SH-SY5Y (cell line): ENCODE data around the gene CDK6.
A peak's percentile ranks its signal among the peaks of the same experiment; 100 is the strongest.

ENCODE experiments used
- GATA2 ChIP-seq: IDR thresholded peaks from 2 replicates; pipeline ENCODE4 v1.6.1; 2011; ENCODE audit warnings: mild to moderate bottlenecking, low read depth, low read length
- GATA3 ChIP-seq: IDR thresholded peaks from 2 replicates; pipeline ENCODE4 v1.6.1; 2011; ENCODE audit warnings: low read depth, mild to moderate bottlenecking, low read length, moderate library complexity

CDK6 gene

DNA sequence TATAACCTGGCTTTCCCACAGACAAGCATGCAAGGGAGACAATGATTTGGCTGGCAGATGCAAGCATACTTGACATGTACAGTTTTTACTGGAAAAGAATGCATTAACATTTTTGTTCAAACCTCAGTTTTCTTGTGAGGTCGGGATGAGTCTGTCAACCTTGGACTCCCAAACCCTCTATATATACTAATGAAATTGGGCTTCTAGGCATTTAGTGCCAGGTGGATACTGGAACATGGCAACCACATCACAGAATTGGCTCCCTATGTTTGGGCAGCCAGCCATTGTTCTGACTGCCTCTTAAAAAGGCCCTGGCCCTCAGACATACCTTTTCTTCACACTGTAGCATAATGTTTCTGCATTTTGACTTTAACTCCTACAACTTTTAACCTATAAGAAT lies 39.1 kb downstream of the CDK6 start:
- no peak for TF ChIP-seq GATA2
- no peak for TF ChIP-seq GATA3

DNA sequence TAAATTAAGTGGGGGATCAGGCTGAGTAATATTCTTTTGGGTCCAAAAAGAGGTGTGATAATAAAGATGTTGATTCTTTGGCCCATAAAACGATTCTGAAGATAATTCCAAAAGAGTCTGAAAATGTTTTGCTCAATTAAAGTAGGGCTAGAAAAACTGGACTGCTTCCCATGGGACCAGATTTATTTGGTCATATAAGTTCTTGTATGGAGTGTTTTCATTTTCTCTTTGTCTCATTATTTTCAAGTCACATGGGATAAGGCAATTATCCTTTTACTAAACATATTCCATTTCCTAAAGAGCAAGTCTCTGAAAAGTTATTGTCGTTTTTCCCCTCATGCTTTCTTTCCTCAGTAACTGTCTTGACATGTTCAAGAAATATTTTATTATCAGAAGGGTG lies 41.5 kb downstream of the CDK6 start:
- TF ChIP-seq GATA3 (no peak), GATA2 (no peak)

DNA sequence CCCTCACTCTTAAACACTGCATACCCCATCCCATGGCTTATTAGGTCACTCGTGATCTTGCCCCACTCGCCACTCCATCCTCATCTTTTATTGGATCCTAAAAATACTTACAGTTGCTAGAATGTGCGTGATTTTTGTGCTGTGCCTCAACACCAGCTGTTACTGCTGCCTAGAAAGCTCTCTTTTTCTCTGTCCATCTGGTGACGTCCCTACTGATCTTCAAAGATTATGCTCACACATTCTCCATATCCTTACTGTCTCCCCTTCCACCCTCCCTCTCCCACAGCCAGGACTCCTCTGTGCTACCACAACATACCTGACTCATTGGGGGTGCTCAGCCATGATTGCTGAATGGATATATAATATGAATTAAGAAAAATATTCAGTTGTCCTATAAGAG lies 42.0 kb downstream of the CDK6 start:
- TF ChIP-seq GATA2, result no peak
- peak; percentile 25; the same call in 1 of the 2 replicates for TF ChIP-seq GATA3

DNA sequence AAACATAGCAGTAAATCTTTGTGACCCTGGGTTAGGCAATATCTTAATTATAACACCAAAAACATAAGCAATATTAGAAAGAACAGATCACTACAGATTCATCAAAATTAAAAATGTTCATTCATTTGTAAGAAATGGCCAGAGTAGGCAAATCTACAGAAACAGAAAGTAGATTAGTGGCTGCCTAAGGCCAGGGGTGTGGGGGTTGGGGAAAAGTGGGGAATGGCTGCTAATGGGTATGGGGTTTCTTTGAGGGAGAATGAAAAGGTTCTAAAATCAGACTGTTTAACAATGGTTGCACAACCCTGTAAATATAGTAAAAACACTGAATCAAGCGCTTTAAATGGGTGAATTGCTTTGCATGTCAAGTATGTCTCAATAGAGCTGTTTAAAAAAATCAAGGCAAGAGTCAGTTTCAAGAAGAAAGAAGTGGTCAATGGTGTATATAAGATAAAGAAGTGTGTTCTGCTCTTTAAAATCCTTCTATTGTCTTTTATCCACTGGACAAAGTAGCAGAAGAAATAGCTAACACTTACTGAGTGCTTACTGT lies 42.6 kb downstream of the CDK6 start:
- TF ChIP-seq GATA3, result no peak
- TF ChIP-seq GATA2, result no peak

DNA sequence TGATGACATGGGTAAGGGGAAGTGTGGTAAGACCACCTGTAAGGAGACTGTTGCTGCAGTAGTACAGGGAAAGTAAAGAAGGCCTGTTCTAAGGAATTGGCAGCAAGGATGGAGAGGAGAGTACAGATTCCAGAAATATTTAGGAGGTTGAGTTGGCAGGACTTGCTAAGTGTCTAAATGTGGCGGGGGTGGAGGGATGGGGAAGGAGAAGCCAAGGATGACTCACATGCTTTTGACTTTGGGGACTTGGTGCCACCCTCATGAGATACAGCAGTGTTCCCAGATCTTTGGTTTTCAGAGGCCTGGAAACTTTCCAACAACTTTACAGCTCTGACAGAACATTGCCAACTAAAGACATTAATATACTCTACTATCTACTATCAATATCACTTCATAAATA lies 45.4 kb downstream of the CDK6 start:
- no peak for TF ChIP-seq GATA3
- no peak for TF ChIP-seq GATA2

DNA sequence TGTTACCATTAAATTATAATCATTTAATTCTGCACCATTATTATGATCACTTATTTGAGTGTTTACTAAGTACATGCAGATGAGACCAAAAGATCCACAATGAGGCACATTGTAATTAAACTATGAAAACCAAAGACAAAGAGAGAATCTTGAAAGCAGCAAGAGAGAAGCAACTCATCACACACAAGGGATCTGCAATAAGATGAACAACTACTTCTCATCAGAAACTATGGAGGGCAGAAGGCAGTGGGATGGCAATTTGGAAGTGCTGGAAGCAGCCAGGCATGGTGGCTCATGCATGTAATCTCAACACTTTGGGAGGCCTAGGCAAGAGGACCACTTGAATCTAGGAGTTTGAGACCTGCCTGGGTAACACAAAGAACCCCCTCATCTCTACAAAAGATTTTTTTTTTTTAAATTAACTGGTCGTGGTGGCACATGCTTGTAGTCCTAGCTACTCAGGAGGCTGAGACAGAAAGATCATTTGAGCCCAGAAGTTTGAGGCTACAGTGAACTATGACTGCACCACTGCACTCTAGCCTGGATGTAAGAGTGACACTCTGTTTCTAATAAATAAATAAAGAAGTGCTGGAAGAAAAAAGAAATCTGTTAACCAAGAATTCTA lies 47.7 kb downstream of the CDK6 start:
- TF ChIP-seq GATA2 (no peak), GATA3 (no peak)

DNA sequence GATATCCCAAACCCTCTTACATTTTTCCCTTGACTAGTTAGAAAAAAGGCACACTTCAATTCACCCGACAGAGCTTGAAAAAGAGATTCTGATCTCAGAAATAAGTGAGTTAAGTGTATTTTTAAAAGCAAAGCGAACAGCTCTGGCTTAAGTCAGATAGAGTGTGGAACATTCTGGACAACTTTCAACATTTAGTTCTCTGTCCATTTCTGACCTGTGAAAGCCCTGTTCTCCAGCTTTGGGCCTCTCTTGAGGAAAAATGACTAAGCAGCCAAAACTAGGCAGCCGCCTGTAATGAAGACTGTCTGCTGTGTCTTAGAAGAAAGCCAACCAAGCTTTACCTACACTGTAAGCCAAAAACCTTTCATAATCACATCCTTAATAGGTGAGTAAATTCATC lies 50.5 kb downstream of the CDK6 start:
- TF ChIP-seq GATA2, result peak; percentile 46; the same call in 1 of the 2 replicates
- TF ChIP-seq GATA3, result no peak; the same call in 1 of the 2 replicates

DNA sequence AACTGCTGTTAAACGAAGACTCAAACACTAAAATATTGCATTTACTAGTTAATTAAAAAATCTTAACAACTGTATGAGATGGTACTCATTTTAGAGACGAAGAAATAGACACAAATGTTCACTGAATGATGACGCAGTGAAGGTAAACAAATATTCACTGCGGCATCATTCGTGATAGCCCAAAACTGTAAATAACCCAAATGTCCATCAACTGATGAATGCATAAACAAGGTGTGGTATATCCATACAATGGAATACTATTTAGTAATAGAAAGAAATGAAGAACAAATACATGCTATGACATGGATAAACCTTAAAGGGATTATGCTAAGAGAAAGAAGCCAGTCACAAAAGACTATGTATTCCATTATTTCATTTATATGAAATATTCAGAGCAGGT lies 51.4 kb downstream of the CDK6 start:
- TF ChIP-seq GATA2 (no peak), GATA3 (no peak)

DNA sequence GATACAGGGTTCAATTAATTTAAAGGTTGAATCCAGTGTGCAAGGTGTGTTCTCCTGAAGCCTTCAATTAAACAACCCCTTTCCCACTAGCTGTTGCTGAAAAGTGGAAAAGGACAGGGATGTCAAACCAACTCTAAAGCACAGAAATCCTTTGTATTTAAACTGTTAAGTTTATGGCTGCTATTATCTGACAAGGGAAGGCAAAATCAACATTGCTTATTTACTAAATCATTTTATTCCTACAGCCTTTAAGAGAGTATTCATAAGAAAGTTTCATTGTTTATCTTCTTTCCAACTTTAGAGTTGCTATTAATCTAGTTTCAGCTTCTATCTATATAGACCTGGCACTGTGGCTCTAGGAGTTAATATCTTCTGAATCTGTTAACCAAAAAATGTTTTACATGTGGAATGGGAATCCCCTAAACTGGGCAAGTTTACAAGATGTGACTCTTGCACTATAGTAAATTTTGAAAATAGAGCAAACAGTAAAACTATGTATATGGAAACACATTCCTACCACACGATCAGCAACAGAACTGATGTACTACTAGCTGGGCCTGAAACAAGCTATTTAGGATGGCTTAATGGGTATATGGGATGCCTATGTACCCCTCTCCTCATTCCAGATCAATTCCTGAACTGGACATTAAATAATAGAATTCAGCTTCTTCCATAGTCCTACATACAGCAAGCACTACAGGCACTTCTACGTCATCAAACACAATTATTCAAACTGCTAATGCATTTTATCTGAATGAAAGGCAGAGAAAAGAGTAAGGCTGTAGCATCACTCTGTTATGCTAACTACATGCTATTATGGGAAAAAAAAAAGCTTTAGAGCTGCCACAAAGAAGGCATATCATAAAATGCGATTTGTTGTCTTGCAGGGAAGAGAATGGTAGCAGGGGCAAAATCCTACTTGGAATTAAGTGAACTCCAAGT lies 52.8 kb downstream of the CDK6 start:
- TF ChIP-seq GATA3, result no peak
- TF ChIP-seq GATA2, result no peak

DNA sequence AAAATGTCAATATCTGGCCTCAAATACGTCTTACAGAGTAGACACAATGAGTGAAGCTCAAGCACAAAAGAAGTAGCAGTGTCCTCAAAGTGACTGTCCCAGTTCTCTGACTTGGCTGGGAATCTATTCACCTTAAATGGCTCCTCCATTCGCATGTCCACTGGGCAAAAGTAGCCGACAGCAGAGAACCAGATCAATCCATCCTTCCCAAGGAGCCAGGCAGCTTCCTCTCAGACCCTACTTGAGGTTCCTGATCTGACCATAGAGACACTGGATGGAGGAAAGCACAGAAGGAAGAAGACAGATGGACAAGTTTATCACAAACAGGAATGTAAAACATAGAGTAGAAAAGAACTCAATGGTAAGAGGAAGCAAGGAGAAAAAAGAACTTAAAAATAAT lies 53.5 kb downstream of the CDK6 start:
- TF ChIP-seq GATA2 (no peak), GATA3 (no peak)

DNA sequence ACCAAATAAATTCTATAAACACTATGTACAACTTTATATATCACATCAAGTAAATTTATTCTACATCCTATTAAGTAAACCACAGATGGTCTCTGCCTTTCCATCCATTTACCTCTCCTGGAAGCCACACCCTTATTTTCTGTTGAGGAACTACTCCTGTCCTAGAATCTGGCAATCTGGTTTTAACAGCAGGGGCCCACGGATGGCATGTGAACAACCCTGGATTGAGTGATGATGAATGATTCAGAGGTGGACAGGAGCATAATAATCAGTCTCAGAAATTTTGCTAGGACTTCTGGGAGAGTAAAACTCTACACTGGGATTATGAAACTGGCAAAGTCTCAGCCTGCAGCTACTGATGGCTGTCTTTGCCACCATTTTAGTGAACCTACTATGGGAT lies 54.1 kb downstream of the CDK6 start:
- no peak for TF ChIP-seq GATA2
- no peak for TF ChIP-seq GATA3

DNA sequence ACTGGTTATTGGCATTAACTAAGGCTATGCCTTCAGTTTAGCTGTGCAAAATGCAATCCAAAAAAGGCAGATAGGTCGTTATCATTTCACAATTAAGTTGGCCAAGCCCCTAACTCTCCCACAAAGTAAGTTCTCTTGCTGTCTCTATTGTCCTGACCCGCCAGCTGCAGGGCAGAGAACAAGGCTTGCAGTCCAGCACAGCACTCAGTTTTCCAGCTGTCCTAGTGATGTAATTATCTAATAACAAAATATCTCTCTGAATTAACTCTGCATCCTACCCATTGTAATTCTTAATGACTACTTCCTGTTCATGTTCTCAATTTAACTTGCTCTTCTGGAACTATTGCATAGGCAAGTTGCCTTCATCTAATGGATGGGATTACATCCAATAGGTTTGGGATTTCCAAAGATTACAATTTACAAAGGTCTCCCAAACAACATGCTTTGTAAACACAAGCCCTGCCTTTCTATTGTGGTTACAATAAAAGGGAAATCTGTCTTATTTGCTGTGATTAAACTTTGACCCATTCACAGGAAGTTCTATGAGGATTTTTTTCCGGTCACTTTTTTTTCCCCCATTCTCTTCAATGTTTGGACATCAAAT lies 55.2 kb downstream of the CDK6 start:
- TF ChIP-seq GATA2 (peak; percentile 45), GATA3 (no peak)

DNA sequence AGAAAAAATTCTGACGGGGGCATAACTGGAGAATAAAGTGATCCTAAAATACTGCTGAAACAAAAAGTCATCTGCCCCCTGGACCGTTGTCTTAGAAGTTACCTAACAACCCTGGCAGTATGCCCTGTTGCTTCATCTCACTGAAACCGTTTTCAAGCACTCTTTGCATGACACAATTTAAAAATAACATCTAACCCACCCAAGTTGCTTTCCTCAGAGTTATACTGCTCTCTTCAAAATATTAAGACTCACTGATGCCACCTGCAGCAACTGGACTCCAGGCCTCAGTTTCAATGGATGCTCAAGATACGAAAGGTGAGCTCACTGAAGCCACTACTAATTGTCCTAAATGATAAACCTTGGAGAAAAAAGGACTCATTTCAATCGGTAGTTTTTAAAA lies 57.4 kb downstream of the CDK6 start:
- no peak for TF ChIP-seq GATA2
- TF ChIP-seq GATA3, result no peak

DNA sequence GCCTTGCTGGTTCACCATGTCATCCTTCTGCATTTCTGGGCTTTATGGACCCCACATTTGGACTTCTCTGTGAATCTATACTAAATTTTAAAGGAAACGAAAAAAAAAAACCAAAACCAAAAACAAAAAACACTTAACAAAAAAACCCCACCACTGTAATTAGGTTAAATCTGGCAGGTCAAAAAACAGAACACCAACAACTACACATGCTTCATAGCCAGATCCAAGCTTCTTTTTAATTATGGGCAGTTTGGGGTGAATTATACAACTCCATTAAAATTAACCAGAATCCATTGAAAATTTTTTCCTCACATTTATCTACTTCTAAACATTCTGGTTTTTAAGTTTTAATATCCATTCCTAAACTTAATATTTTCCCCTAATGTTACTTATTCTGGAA lies 58.4 kb downstream of the CDK6 start:
- no peak for TF ChIP-seq GATA2
- no peak for TF ChIP-seq GATA3

DNA sequence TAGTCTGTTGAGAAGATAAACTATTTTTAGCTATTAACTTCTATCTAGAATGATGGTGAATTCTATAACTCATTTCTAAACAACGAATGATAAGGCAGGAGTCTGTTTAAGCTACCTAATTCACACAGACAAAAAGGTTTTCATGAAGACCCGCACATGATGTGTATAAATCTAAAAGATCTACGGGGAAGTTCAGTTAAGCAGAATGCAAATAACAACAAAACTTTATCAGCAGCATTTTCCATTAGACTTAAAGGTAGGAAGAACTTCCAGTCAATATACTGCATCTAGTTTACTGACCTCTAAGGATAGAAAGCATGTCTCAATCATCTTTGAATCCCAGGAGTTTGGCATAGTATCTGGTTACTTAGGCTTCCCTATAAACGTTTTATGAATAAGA lies 62.6 kb downstream of the CDK6 start:
- TF ChIP-seq GATA3 (no peak), GATA2 (no peak)
